Glomerular visceral epithelial cell (primary cell): ENCODE data around the gene CMTM1.

Experiments used
- DNase-seq: peaks from one replicate; pipeline ENCODE4 v3.0.0-alpha.2; 2016; ENCODE audit errors: extremely low spot score

Gene CMTM1, protein sequence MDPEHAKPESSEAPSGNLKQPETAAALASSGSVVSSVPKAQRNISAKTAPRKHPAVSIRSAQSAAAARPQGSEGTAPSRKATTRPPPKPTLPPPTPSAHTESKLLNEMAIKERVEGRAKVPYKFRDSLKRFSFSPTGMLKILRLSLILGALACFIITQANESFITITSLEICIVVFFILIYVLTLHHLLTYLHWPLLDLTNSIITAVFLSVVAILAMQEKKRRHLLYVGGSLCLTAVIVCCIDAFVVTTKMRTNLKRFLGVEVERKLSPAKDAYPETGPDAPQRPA

DNA sequence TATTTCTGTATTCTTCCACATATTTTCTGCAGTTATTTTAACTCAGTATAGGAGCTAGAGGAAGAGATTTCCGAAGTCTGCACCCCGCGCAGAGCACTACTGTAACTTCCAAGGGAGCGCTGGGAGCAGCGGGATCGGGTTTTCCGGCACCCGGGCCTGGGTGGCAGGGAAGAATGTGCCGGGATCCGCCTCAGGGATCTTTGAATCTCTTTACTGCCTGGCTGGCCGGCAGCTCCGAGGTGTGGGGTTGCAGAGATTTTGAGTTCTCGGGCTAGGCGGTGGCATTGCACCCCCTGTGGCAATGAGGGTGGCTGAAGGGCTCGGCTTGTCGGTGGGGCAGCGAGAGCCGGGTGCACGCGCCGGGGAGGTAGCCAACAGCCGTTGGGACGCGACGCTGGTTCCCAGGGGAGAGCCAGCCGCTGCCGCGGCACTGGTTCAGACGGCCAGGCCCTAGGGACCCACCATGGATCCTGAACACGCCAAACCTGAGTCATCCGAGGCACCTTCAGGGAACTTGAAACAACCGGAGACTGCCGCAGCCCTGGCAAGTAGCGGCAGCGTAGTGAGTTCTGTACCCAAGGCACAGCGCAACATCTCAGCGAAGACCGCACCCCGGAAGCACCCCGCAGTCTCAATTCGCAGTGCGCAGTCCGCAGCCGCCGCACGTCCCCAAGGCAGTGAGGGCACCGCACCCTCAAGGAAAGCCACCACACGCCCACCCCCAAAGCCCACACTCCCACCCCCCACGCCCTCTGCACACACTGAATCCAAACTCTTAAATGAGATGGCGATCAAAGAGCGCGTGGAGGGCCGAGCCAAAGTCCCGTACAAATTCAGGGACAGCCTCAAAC, at the start of gene CMTM1:
Gene CMTM1 (plus strand): TSS at position 389 of the 851 bp plus-strand sequence. CDS start 75 bp downstream, at position 464.
- no peak for DNase-seq

DNA sequence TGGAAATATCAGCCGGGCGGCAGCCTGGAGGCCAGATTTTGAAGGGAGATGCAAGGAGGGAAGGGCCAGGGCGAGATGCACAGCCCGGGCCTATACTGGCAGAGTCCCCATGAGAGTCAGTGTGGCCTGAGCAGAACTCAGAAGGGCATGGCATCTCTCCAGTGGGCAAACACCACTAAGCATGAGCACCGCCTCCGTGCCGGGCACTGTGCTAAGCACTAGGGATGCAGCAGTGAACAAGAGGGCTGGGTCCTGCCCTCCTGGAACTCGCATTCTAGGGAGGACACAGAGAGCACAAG, 49.8 kb upstream of the CMTM1 start:
- DNase-seq, result no peak

DNA sequence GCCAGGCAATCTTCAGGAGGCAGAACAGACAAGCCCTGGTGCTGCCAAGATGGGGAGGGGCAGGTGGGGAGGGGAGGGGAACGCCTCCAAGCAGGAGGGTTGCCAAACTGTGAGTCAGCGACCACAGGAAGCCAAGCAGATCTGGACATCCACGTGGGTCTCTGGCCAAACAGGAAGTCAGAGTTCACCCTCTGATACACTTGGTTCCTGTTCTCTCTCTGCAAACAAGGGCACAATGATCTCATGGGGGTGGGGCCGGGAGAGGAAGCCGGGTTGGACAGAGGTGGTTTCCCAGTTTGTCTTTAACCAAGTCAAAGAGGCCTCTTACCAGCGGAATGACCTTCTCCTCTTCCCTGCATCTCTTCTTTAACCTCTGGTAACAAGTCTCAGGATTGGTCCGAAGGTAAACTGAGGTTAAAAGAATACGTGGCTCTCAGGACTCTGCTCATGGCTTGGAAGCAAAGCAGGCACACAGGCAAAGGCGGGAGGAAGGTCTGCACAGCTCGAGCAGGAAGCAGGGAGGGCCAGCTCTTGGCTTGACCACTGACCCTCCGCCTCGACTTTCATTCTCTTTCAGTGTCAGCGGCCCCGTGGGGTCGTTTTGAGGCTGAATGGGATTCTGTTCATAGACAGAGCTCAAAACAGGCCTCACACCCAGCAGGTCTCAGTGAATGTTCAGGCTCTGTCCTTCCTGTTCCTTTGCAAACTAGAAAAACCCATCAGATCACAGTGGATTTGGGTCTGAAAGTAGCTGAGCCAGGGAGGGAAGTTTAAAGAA, 49.2 kb upstream of the CMTM1 start:
- DNase-seq, result peak; percentile 99

DNA sequence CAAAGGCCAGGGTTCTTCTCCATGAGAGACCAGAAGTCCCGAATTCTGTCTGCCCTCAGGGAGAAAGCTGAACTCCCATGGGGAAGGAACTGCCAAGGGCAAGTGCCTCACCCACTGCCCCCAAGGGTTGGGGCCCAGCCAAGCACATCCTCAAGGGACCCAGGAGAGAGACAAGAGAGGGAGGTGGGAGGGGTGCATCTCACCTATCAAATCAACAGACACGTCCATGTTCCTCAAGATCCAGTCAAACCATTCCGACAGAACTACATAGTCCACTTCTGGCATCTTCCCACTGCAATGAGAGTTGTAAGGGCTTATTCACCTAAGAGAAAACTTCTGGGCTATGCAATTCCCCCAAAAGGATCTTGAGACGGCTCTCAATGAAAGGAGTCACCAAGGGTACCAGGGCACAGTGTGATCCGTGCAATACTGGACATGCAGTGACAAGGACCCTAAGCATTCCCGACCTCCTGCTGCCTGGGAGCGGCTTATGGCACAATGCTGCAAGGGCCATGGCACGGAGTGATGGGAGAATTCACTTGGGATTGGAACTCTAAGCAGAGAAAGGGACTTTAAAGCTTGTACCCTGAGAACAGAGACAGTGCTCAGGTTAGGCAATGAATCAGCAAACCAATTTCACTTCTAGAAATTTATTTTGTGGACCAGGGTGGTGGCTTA, 48.5 kb upstream of the CMTM1 start:
- no peak for DNase-seq

DNA sequence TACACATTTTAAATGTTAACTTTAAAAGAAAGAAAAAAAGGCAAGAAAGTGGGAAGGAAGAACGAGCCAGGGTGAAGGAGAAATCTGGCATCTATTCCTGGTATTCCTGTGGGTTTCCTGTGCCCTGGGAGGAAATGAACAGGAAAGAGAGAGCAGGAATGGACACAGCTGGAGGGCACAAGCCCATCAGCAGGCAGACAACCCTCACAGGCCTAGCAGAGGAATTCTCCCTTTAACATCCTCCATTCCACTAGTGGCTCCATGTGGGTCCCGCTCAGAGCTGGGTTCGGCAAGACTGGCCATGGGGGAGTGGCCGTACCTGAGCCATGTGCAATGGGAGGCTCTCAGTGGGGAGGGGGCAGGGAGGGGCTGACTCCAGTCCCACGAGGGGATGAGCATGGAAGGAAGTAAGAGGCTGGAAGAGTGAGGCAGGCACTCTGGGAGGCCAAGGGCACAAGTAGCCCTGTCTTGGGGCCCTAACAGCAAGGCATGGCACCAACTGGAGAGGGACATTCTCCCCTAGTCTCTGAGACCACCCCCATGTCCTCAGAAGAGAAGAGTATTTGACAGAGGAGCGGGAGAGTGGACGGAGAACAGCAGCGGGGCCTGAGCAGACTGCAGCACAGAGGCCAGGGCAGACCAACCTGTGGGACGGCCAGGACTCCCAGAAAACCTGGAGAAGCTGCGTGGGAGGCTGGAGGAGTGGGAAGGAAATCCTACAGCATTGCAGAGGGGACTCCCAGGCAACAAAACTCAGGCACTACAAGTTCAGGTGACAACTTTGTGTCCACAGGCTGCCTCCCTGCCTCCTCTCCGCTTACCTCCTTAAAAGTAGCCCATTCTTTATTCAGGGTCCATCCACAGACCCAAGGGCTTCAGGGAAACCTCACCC, 46.5 kb upstream of the CMTM1 start:
- no peak for DNase-seq

DNA sequence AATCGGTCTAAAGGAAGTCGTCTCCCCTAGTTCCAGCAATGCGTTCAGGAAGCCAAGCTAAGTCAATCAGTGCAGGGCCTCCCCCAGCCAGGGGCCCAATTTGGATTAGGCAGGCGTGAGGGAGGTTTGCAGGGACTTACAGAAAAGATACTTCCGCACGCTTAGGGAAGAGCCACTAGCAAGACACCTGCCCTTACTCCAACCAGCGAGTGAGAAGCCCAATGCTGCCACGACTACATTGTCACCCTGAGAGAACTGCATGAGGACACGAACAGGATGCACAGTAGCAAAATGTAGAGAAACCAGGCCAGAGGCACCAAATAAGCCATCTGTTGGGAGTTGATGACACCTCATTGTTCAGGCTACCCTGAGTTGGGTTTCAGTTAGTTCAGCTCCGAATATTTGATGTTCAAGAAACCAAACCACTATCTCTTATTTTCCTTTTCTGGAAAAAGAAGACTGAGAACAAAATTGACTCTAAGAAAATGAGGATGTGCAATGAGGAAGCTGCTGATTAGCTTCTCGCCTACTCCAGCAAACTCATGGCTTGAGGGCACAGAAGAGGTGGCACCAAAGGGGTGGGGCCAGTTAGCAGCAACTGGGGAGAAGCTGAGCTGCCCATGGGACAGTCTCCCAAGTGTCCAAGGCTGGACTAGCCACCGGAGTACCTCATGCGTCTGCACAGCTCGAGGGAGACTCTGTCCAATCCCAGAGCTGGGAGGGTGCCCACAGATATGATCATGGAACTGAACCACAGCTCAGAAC, 45.7 kb upstream of the CMTM1 start:
- no peak for DNase-seq

DNA sequence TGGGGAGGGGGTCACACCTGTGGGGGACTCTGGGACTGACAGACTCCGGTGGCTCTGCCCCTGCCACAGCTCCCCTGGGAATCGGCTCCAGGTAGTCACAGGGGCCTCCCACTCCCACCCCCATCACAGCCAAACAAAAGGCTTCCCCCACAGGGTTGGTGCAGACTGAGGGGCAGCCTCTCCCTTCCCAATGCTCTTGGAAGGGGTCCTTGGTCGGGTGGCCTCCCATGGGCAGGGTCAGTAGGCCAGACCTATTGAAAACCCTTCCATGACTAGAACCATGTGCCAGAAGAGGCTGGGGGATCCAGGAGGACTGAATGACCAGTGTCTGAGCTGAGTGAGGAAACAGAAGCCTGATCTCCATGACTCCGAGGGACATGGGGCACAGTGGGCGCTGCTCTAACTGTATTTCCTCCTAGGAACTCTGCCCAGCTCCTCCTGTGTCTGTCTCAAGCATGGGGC, 45.0 kb upstream of the CMTM1 start:
- DNase-seq, result no peak

DNA sequence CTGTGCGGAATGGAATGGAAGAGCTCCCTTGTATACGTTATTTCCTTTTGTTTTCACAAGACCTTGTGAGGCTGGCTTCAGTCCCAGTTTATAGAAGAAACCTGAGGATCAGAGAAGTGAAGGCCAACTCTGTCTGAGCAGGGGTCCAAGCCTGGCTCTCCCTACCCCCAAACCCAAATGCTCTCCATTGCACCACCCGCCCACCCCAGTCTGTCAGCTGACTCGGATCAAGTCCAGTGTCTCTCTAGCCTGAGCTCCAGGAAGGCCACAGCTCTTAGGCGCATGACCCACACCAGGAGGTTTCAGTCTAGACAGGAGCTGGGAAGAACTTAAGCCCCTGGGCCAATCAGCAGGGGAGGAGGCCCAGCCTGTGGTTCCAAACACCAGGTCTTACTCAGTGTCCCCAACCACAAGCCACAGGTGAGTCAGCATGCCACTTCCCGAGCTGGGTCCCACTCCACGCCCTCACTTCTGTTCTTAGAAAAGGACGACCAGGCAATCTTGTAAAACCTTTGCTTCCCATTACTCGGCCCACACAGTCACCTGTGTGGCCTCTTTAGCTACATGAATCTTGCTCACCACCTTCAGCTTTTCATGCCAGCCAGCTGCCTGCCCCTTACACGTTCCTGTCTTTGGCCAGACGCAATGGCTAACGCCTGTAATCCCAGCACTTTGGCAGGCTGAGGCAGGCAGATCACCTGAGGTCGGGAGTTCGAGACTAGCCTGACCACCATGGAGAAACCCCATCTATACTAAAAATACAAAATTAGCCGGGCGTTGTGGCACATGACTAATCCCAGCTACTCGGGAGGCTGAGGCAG, 44.1 kb upstream of the CMTM1 start:
- peak; percentile 98 for DNase-seq

DNA sequence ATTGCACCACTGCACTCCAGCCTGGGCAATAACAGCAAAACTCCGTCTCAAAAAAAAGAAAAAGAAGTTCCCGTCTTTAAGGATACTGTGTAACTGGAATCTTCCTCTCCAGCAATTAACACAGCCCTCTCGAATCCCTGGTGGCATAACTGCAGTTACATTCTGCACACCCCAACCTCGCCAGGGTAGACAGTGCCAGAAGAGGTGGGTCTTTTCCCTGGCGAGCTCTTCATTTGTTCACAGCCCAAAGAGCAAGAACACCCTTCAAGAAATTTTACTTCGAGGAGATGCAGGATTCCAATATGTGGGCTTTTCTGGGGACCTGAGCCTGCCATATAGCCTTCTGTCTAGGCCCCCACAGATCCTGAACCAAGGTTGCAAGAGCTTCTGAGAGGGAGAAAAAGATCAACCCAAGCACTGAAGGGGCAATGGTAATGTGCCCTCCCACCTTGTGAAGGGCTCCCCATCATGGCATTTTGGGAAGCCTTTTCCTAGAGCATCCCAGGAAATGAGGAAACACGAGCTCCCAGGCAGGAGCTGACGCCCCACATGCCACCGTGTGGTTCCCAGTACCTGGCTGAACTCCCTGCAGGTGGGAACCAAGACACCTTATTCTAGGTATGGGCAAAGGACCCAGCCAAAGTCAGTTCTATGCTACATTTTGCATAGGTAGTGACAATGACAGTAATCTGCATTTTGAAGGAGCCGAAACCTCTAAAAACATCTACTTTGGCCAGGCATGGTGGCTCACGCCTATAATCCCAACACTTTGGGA, 43.2 kb upstream of the CMTM1 start:
- DNase-seq, result no peak

DNA sequence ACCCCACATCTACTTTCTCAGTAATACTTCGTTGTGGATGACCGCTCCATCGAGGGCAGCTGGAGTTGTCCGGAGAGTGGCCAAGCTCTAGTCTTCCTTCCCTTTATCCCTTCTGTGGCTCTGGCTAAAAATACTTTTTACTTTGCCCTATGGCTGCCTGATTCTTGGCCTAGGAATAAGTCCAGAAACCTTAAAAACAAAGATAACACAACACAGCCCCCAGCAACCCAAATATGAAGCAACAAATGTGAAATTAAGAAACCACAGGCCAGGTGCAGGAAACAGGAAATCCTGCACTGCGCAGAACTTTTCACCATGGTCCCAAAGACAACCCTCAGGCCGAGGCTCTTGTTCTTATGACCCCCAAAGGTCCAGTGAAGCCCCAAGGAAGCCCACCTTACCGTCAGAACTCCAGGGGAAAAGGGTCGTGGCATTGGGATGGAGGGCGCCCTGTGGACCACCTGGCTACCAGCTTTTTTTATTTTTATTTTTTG, 42.3 kb upstream of the CMTM1 start:
- DNase-seq, result no peak

DNA sequence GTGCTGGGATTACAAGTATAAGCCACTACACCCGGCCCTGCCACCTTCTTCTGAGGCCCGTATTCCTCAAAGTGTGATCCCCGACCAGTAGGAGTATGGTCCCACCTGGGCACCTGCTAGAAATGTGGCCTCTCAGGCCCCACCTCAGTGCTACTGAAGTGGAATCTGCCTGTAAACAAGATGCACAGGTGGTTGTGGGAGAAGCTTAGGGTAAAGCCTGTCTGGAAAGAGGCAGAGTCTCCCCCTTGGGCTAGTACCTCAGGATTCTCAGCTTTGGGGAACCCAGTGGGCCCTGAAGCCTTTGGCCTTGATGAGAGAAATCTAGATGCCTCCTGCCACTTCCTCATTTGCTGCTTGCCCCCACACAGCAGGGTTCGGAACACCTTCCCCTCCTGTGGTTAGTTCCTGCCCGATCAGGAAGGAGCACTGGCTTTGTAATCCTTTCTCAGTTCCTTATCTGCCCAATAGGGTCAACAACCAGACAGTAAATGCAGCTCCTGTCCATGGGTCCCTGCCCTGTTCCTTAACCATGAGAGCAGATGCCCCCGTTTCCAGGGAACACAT, 41.6 kb upstream of the CMTM1 start:
- DNase-seq, result no peak

DNA sequence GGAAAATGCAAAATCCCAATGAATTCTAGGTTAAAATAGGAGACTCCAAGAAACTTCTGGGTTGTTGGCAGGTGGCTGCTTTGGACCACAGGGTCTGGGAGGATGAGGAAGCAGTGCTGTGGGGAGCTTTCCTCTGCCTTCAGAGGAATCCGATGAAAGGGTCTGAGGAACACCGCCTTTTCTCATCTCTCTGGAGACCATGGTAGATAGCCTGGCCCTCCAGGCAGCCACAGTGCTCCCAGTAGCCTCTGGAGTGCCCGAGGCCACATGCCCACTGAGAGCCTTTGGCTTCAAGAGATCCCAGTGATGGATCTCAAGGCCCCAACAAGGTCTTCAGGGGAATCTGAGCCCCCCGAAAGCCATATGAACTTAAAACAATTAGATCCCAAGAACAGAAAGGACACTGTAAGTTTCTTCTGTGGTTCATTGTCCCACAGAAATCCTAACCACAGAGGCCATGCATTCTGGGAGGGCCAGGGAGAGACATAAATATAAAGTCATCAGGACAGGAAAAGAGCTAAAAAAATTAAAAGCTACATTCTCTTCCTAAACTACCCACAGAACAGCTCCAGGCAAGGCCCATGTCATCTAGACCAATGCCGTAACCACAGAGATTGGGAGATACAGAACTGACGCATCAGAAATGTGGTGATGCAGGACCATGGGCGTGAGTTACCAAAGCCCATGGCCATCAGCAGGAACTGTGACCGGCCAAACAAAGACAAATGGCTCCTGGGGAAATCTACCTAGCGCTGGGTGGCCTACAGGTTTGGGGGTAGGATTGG, 40.7 kb upstream of the CMTM1 start:
- no peak for DNase-seq

DNA sequence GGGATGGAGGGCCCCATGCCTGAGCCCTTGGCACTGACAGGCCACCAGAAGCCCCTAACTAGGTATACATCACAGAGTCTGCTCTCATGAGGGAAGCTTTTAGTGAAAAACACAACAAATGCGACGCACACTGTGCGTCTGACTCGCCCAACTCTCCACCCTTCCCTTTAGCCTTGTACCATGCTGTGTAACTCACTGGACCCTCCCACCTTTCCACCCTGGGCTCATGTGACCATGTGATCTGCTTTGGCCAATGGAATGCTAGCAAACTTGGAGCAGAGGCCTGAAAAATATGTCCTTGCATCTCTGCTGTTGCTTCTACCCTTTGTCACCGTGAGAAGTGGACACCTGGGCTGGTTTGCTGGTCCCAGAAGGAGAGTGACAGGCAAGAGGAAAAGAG, 37.9 kb upstream of the CMTM1 start:
- DNase-seq, result no peak

DNA sequence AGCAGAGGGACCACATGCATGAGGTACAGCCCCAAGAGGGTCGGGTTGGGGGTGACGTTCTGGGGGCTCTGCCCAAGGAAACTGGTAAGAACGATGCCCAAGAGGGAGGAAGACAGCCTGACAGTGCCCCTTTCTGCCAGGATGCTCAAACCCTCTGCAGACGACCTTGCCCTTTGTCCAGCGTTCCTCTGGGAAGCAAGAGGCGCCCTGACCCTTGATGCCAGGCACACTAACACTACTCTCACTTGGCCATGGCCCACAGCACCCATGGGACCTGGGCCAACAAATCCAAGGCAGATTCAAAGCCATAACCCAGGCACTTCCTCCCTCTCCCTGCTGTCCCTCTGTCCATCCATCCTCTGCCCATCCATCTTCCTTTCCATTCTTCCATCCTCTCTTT, 36.8 kb upstream of the CMTM1 start:
- no peak for DNase-seq

DNA sequence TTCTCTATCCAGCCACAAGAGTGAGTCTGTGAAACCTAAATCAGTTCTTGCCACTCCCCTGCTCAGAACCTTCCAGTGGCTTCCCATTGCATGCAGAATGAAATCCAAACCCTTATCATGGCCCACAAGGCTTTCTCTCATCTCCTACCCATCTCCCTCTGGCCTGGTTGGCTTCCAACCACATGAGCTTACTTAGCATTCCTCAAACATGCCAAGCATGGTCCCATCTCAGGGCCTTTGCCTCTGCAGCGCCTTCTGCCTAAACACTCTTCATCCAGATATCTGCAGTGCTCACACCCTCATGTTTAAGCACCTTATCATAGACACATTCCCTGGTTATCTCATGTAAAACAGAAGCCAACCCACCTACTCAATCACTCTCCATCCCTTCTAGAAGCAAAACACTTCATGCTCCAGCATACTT, 31.9 kb upstream of the CMTM1 start:
- DNase-seq, result no peak

DNA sequence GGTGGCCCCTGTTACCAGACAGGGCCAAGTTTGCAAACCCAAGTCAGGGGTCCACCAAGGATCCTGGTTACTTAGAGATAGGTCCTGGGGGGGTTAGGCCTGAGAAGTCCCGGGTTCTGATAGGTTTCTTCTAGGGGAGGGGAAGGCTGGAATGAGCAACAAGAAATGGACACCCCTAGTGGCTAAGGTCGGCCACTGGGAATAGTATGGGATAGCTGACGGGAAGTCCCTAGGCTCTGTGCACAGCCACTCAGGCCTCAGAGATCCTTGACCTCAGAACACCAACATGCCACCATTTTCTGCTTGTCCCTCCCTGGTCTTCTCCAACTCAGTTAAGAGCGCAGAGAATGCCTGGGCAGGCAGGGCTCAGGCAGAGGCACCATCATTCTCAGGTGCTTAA, 29.7 kb upstream of the CMTM1 start:
- no peak for DNase-seq

DNA sequence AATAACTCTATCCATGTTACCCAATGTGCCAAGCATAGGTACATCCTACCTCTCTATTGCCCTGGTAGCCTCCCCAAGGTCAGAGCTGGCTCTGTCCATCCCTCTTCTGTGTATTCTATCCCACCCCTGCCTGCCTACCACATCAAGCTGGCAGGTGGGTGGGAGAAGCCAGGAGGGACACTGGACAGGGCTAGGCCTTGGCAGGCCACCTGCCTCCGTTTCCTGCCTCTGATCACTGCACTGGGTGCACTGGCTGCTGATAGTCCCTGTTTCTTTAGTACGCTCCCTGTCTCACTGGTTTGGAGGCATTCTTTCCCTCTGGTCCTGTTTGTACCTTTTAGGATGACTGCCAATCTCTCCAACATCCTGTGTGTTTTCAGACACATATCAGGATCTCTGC, 29.0 kb upstream of the CMTM1 start:
- DNase-seq, result no peak
